ENCODE measurements around the gene RARB. TPM values are rescaled to one million over a fixed set of nuclear protein-coding genes. Genes with fewer than 3 reads are reported as not detected.

RARB gene
- total RNA-seq, 1 donor from 2014 or later = 0.26 TPM

- DNase-seq (ENCODE audit: low read depth) = no peak
- TF ChIP-seq, protein P1, sequence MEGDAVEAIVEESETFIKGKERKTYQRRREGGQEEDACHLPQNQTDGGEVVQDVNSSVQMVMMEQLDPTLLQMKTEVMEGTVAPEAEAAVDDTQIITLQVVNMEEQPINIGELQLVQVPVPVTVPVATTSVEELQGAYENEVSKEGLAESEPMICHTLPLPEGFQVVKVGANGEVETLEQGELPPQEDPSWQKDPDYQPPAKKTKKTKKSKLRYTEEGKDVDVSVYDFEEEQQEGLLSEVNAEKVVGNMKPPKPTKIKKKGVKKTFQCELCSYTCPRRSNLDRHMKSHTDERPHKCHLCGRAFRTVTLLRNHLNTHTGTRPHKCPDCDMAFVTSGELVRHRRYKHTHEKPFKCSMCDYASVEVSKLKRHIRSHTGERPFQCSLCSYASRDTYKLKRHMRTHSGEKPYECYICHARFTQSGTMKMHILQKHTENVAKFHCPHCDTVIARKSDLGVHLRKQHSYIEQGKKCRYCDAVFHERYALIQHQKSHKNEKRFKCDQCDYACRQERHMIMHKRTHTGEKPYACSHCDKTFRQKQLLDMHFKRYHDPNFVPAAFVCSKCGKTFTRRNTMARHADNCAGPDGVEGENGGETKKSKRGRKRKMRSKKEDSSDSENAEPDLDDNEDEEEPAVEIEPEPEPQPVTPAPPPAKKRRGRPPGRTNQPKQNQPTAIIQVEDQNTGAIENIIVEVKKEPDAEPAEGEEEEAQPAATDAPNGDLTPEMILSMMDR (IDR thresholded peaks at IDR 0.05; ENCODE audit: insufficient read depth, low read length, severe bottlenecking) = no peak
- H3K27me3 ChIP-seq (ENCODE audit: control insufficient read depth, insufficient read depth, low read length) = no peaks in the 10 kb centered on the region
- peaks cover 4% of the 10 kb centered on the region for H3K36me3 ChIP-seq (ENCODE audit: control insufficient read depth, insufficient read depth, low read length)
- no peak overlapping the region for H3K4me3 ChIP-seq (ENCODE audit: low read depth, low read length)
- FAIRE-seq = no peak
Observed at GRCh38 chr3:25620493-25620892, 192.4 kb downstream of the RARB start.

GRCh38 chr3:25621087-25621486, 193.0 kb downstream of the RARB start:
- peaks cover 4% of the 10 kb centered on the region for H3K36me3 ChIP-seq (ENCODE audit: control insufficient read depth, insufficient read depth, low read length)
- TF ChIP-seq, protein P1 (IDR thresholded peaks at IDR 0.05; ENCODE audit: insufficient read depth, low read length, severe bottlenecking) = no peak
- no peak overlapping the region for H3K4me3 ChIP-seq (ENCODE audit: low read depth, low read length)
- FAIRE-seq (no peak), DNase-seq (ENCODE audit: low read depth) (peak; percentile 73)
- H3K27me3 ChIP-seq (ENCODE audit: control insufficient read depth, insufficient read depth, low read length) = no peaks in the 10 kb centered on the region

DNA sequence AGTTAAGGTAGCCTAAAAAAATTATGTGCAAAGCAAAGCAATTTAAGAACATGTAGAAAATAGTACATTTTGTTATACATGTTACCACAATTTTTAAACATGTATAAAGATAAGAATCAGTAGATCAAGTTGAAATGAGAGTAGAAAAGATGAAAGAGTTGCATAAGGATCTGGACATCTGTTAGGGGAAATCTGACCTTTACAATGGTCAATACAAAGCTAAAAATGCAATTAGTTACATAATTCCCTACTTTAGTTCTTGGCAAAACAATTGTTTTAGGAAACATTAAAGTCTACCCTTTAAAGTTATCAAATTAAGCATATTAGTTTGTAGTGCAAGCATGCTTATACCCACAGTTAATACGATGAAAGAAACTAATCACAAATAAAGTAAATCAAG, 203.9 kb downstream of the RARB start:
- TF ChIP-seq, protein P1 (IDR thresholded peaks at IDR 0.05; ENCODE audit: insufficient read depth, low read length, severe bottlenecking) = no peak
- no peak for DNase-seq (ENCODE audit: low read depth)
- no peak for FAIRE-seq
- Histone ChIP-seq H3K4me3 (ENCODE audit: low read depth, low read length) (no peak overlapping the region), H3K27me3 (ENCODE audit: control insufficient read depth, insufficient read depth, low read length) (no peaks in the 10 kb centered on the region), H3K36me3 (ENCODE audit: control insufficient read depth, insufficient read depth, low read length) (peaks cover 8% of the 10 kb centered on the region)

DNA sequence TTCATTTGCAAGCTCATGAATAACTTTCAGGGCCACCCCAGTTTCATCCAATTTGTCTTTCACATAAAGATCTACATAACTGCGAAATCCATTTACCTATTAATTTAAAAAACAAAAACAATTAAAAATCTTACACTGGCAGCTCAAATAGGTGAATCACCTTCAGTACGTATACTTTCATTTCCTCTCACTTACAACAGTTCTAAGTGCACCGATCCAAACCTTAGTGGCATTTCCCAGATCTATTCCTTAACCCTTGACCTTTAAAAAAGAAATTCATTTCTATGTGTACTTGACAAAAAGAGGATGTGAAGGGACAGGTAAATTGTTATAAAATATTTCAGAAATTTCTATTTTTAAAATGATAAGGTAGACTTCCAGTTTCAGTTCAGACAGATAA, 205.9 kb downstream of the RARB start:
- no peaks in the 10 kb centered on the region for H3K27me3 ChIP-seq (ENCODE audit: control insufficient read depth, insufficient read depth, low read length)
- H3K4me3 ChIP-seq (ENCODE audit: low read depth, low read length) = no peak overlapping the region
- TF ChIP-seq, protein P1 (IDR thresholded peaks at IDR 0.05; ENCODE audit: insufficient read depth, low read length, severe bottlenecking) = no peak
- FAIRE-seq = no peak
- no peak for DNase-seq (ENCODE audit: low read depth)
- peaks cover 5% of the 10 kb centered on the region for H3K36me3 ChIP-seq (ENCODE audit: control insufficient read depth, insufficient read depth, low read length)

DNA sequence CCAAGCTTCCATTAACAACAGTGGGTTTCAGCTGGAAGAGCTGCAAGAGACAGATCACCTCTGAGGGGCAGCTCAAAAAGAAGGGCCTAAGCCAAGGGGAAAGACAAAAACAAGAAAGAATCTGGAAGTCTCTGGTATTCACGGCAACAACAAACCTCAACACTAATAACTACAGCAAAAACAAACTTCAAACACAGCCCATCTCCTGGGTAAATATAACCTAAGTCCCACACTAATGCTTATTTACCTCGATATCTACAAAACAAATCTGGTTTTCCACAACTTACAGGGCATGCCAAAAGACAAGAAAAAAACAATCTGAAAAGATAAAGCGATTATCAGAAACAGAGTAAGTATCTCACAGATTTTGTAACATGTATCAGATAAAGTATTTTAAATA, 207.0 kb downstream of the RARB start:
- H3K36me3 ChIP-seq (ENCODE audit: control insufficient read depth, insufficient read depth, low read length) = peaks cover 5% of the 10 kb centered on the region
- H3K4me3 ChIP-seq (ENCODE audit: low read depth, low read length) = no peak overlapping the region
- FAIRE-seq (no peak), DNase-seq (ENCODE audit: low read depth) (no peak)
- TF ChIP-seq, protein P1 (IDR thresholded peaks at IDR 0.05; ENCODE audit: insufficient read depth, low read length, severe bottlenecking) = no peak
- no peaks in the 10 kb centered on the region for H3K27me3 ChIP-seq (ENCODE audit: control insufficient read depth, insufficient read depth, low read length)

Other genes with a start within 250 kb of the RARB start
- gene TOP2B, start 236.6 kb downstream of the RARB start, total RNA-seq = 43.2 and 53.6 TPM in 2 replicates